Natural killer cell treated with Interleukin-12 subunit alpha and Interleukin-12 subunit beta and Interleukin-15 and Interleukin-18, amount 100 ng/mL, for 72 hours (primary cell): ENCODE results near the gene TIMM22. TPM values are rescaled to one million over a fixed set of nuclear protein-coding genes. Genes with fewer than 3 reads are reported as not detected.
A peak's percentile ranks its signal among the peaks of the same experiment; 100 is the strongest.
"Not testable (repeated sequence)": the region's sequence is repeated elsewhere in the genome, so short reads cannot be mapped to it uniquely, and the experiment has no call there.

Experiments used
- ATAC-seq, 2 donors: fragments of 150-1000 bp; cut with Tn5 transposase in 1 of 2; sonication (Bioruptor Pico), chemical (Tn5 transposase) in 1 of 2; 2 replicates each; pipeline ENCODE4 v1.10.0; 2021
- DNase-seq: peaks from one replicate; pipeline ENCODE4 v3.0.0; 2022; ENCODE audit warnings: low spot score
- H3K27ac Mint-ChIP-seq, 2 donors: 1 replicate in 1 of 2; 2 replicates in 1 of 2; pipeline ENCODE4 v1.8.0; 2022; ENCODE audit warnings: mixed read lengths in 2 of 2, mild to moderate bottlenecking in 1 of 2, moderate library complexity in 1 of 2
- H3K27me3 Mint-ChIP-seq, 2 donors: 1 replicate in 1 of 2; 2 replicates in 1 of 2; pipeline ENCODE4 v1.8.0; 2022; ENCODE audit warnings: mixed read lengths in 2 of 2
- H3K36me3 Mint-ChIP-seq: one replicate; pipeline ENCODE4 v1.8.0; 2022; ENCODE audit warnings: mixed read lengths
- H3K4me1 Mint-ChIP-seq, 2 donors: 1 replicate in 1 of 2; 2 replicates in 1 of 2; pipeline ENCODE4 v1.8.0; 2022; ENCODE audit warnings: low read depth in 2 of 2, mixed read lengths in 2 of 2, mild to moderate bottlenecking in 1 of 2
- H3K4me3 Mint-ChIP-seq: one replicate; pipeline ENCODE4 v1.8.0; 2022; ENCODE audit warnings: mixed read lengths
- H3K9me3 Mint-ChIP-seq: 2 replicates; pipeline ENCODE4 v1.8.0; 2022; ENCODE audit warnings: mixed read lengths
- total RNA-seq, 2 donors: library from RNA; stranded (reverse); gene quantifications; one replicate each; pipeline ENCODE4 v1.2.3, GENCODE V29; 2022

TIMM22 gene
- total RNA-seq, 2 donors from 2014 or later: 12.7 to 19.8 TPM

GRCh38 chr17:964876-965275 is 32.1 kb upstream of the TIMM22 start:
- DNase-seq: peak; percentile 15
- no peak overlapping the region for H3K4me3 Mint-ChIP-seq
- no peak overlapping the region for H3K27ac Mint-ChIP-seq
- no peaks in the 10 kb centered on the region for H3K9me3 Mint-ChIP-seq
- H3K27me3 Mint-ChIP-seq: peaks cover 22 to 43% of the 10 kb centered on the region in 2 donors
- H3K36me3 Mint-ChIP-seq: no peaks in the 10 kb centered on the region
- ATAC-seq: no peak
- H3K4me1 Mint-ChIP-seq: no peaks in the 10 kb centered on the region

GRCh38 chr17:965311-965989 is 31.5 kb upstream of the TIMM22 start:
- Mint-ChIP-seq H3K27ac (no peak overlapping the region), H3K36me3 (no peaks in the 10 kb centered on the region), H3K9me3 (no peaks in the 10 kb centered on the region), H3K27me3 (peaks cover 24 to 43% of the 10 kb centered on the region in 2 donors), H3K4me1 (no peaks in the 10 kb centered on the region), H3K4me3 (no peak overlapping the region)
- no peak for ATAC-seq
- DNase-seq: peak; percentile 23

- Mint-ChIP-seq H3K9me3 (no peaks in the 10 kb centered on the region), H3K27ac (no peak overlapping the region), H3K36me3 (no peaks in the 10 kb centered on the region), H3K4me1 (no peaks in the 10 kb centered on the region), H3K27me3 (peaks cover 20 to 37% of the 10 kb centered on the region in 2 donors), H3K4me3 (no peak overlapping the region)
- ATAC-seq (no peak), DNase-seq (no peak)
Measured at GRCh38 chr17:967122-967521, 29.8 kb upstream of the TIMM22 start.

GRCh38 chr17:968812-969730 is 27.9 kb upstream of the TIMM22 start:
- no peaks in the 10 kb centered on the region for H3K9me3 Mint-ChIP-seq
- H3K4me1 Mint-ChIP-seq: no peaks in the 10 kb centered on the region
- H3K27me3 Mint-ChIP-seq: peaks cover 15 to 35% of the 10 kb centered on the region in 2 donors
- H3K27ac Mint-ChIP-seq: no peak overlapping the region
- no peaks in the 10 kb centered on the region for H3K36me3 Mint-ChIP-seq
- DNase-seq (no peak), ATAC-seq (no peak)
- H3K4me3 Mint-ChIP-seq: no peak overlapping the region

GRCh38 chr17:969811-970355 is 27.0 kb upstream of the TIMM22 start:
- no peak overlapping the region for H3K4me3 Mint-ChIP-seq
- peaks cover 18 to 34% of the 10 kb centered on the region in 2 donors for H3K27me3 Mint-ChIP-seq
- no peaks in the 10 kb centered on the region for H3K4me1 Mint-ChIP-seq
- H3K9me3 Mint-ChIP-seq: no peaks in the 10 kb centered on the region
- H3K36me3 Mint-ChIP-seq: no peaks in the 10 kb centered on the region
- DNase-seq: no peak
- no peak overlapping the region for H3K27ac Mint-ChIP-seq
- no peak for ATAC-seq

GRCh38 chr17:970364-970763 is 26.6 kb upstream of the TIMM22 start:
- DNase-seq (no peak), ATAC-seq (no peak)
- no peak overlapping the region for H3K27ac Mint-ChIP-seq
- no peaks in the 10 kb centered on the region for H3K4me1 Mint-ChIP-seq
- H3K27me3 Mint-ChIP-seq: peaks cover 16 to 34% of the 10 kb centered on the region in 2 donors
- H3K4me3 Mint-ChIP-seq: no peak overlapping the region
- H3K9me3 Mint-ChIP-seq: no peaks in the 10 kb centered on the region
- no peaks in the 10 kb centered on the region for H3K36me3 Mint-ChIP-seq

GRCh38 chr17:971861-972260 is 25.1 kb upstream of the TIMM22 start:
- peaks cover 21 to 43% of the 10 kb centered on the region in 2 donors for H3K27me3 Mint-ChIP-seq
- not testable (repeated sequence) for H3K9me3 Mint-ChIP-seq, H3K27ac Mint-ChIP-seq, DNase-seq, ATAC-seq, H3K4me3 Mint-ChIP-seq, H3K36me3 Mint-ChIP-seq, H3K4me1 Mint-ChIP-seq

- no peak for ATAC-seq
- H3K27me3 Mint-ChIP-seq: peaks cover 27 to 46% of the 10 kb centered on the region in 2 donors
- H3K4me3 Mint-ChIP-seq: no peak overlapping the region
Measured at GRCh38 chr17:973053-973452, 23.9 kb upstream of the TIMM22 start.

GRCh38 chr17:974778-975177 is 22.2 kb upstream of the TIMM22 start:
- not testable (repeated sequence) for H3K36me3 Mint-ChIP-seq, H3K4me3 Mint-ChIP-seq, H3K9me3 Mint-ChIP-seq, ATAC-seq, H3K4me1 Mint-ChIP-seq, H3K27ac Mint-ChIP-seq, DNase-seq
- H3K27me3 Mint-ChIP-seq: peaks cover 22 to 34% of the 10 kb centered on the region in 2 donors

More at GRCh38 chr17:973053-973452, 23.9 kb upstream of the TIMM22 start:
- H3K36me3 Mint-ChIP-seq: no peaks in the 10 kb centered on the region
- DNase-seq: no peak
- no peaks in the 10 kb centered on the region for H3K9me3 Mint-ChIP-seq
- H3K27ac Mint-ChIP-seq: no peak overlapping the region
- H3K4me1 Mint-ChIP-seq: peaks cover under 1 to 2% of the 10 kb centered on the region in 2 donors

- peaks cover 19 to 33% of the 10 kb centered on the region in 2 donors for H3K27me3 Mint-ChIP-seq
- H3K9me3 Mint-ChIP-seq: no peaks in the 10 kb centered on the region
- H3K27ac Mint-ChIP-seq: no peak overlapping the region
- ATAC-seq (no peak), DNase-seq (no peak)
- no peak overlapping the region for H3K4me3 Mint-ChIP-seq
- no peaks in the 10 kb centered on the region for H3K36me3 Mint-ChIP-seq
- H3K4me1 Mint-ChIP-seq: peaks cover 4 to 9% of the 10 kb centered on the region in 2 donors
Measured at GRCh38 chr17:975371-975915, 21.5 kb upstream of the TIMM22 start.

GRCh38 chr17:976312-976711 is 20.6 kb upstream of the TIMM22 start:
- Mint-ChIP-seq H3K27ac (no peak overlapping the region), H3K36me3 (no peaks in the 10 kb centered on the region), H3K4me1 (peaks cover 8 to 16% of the 10 kb centered on the region in 2 donors), H3K27me3 (peaks cover 19 to 33% of the 10 kb centered on the region in 2 donors), H3K4me3 (no peak overlapping the region), H3K9me3 (no peaks in the 10 kb centered on the region)
- DNase-seq (no peak), ATAC-seq (no peak)

- no peak for DNase-seq
- Mint-ChIP-seq H3K27ac (no peak overlapping the region), H3K36me3 (no peaks in the 10 kb centered on the region), H3K27me3 (peaks cover 19 to 33% of the 10 kb centered on the region in 2 donors), H3K4me3 (no peak overlapping the region), H3K9me3 (no peaks in the 10 kb centered on the region), H3K4me1 (peaks cover 8 to 16% of the 10 kb centered on the region in 2 donors)
- ATAC-seq: no peak
Measured at GRCh38 chr17:977166-977565, 19.8 kb upstream of the TIMM22 start.

- no peak overlapping the region for H3K27ac Mint-ChIP-seq
- H3K4me3 Mint-ChIP-seq: peak overlapping the region; percentile 85
Measured at GRCh38 chr17:978103-979093, 18.5 kb upstream of the TIMM22 start.

More at GRCh38 chr17:978103-979093, 18.5 kb upstream of the TIMM22 start:
- Mint-ChIP-seq H3K36me3 (no peaks in the 10 kb centered on the region), H3K9me3 (no peaks in the 10 kb centered on the region), H3K4me1 (peaks cover 8 to 16% of the 10 kb centered on the region in 2 donors), H3K27me3 (peaks cover 19 to 33% of the 10 kb centered on the region in 2 donors)
- ATAC-seq (no peak), DNase-seq (no peak)
